MM.1S (cell line): ENCODE results near the gene RAI1.

Experiments used
- DNase-seq: peaks from one replicate; pipeline ENCODE4 v3.0.0-alpha.2; 2015
- H2AFZ ChIP-seq: fragments of 300-600 bp; sonication (generic); 2 replicates; pipeline ENCODE4 v1.6.0; 2016; ENCODE audit warnings: antibody characterized with exemption, low read length
- H3F3A ChIP-seq: fragments of 300-600 bp; sonication (generic); 2 replicates; pipeline ENCODE4 v1.6.1; 2016; ENCODE audit warnings: mild to moderate bottlenecking, antibody characterized with exemption, low read length, moderate library complexity, mixed read lengths; ENCODE audit not compliant: insufficient read depth
- H3K27ac ChIP-seq: fragments of 300-600 bp; sonication (generic); 2 replicates; pipeline ENCODE4 v1.5.1; 2016; ENCODE audit warnings: mild to moderate bottlenecking, low read length
- H3K27me3 ChIP-seq: fragments of 300-600 bp; sonication (generic); replicated peaks from 2 replicates; pipeline ENCODE4 v1.6.0; 2016; ENCODE audit warnings: low read length; ENCODE audit not compliant: insufficient read depth
- H3K36me3 ChIP-seq: fragments of 300-600 bp; sonication (generic); replicated peaks from 2 replicates; pipeline ENCODE4 v1.6.1; 2016; ENCODE audit warnings: mild to moderate bottlenecking, low read length, mixed read lengths; ENCODE audit not compliant: insufficient read depth
- H3K4me1 ChIP-seq: fragments of 300-600 bp; sonication (generic); 2 replicates; pipeline ENCODE4 v1.6.1; 2016; ENCODE audit warnings: low read length, mixed read lengths
- H3K4me2 ChIP-seq: fragments of 300-600 bp; sonication (generic); 2 replicates; pipeline ENCODE4 v1.6.0; 2016; ENCODE audit warnings: low read depth, low read length
- H3K4me3 ChIP-seq: fragments of 300-600 bp; sonication (generic); 2 replicates; pipeline ENCODE4 v1.5.1; 2016; ENCODE audit warnings: low read length, mixed read lengths
- H3K79me2 ChIP-seq: fragments of 300-600 bp; sonication (generic); 2 replicates; pipeline ENCODE4 v1.6.1; 2016; ENCODE audit warnings: mixed run types, low read length, mixed read lengths
- H3K9ac ChIP-seq: fragments of 300-600 bp; sonication (generic); 2 replicates; pipeline ENCODE4 v1.6.1; 2016; ENCODE audit warnings: low read length, mixed read lengths
- H3K9me2 ChIP-seq: fragments of 300-600 bp; sonication (generic); replicated peaks from 2 replicates; pipeline ENCODE4 v1.6.1; 2016; ENCODE audit warnings: mild to moderate bottlenecking, low read length, mixed read lengths; ENCODE audit not compliant: insufficient read depth
- H3K9me3 ChIP-seq: fragments of 300-600 bp; sonication (generic); replicated peaks from 2 replicates; pipeline ENCODE4 v1.6.1; 2016; ENCODE audit warnings: mild to moderate bottlenecking, low read length, mixed read lengths; ENCODE audit not compliant: insufficient read depth
- H4K20me1 ChIP-seq: fragments of 300-600 bp; sonication (generic); 2 replicates; pipeline ENCODE4 v1.6.1; 2016; ENCODE audit warnings: mild to moderate bottlenecking, low read length, moderate library complexity, mixed read lengths; ENCODE audit not compliant: insufficient read depth
- CTCF ChIP-seq: fragments of 300-600 bp; sonication (generic); IDR thresholded peaks from 2 replicates; pipeline ENCODE4 v1.5.1; 2016; ENCODE audit warnings: antibody characterized with exemption, low read length, mixed read lengths
- EZH2 ChIP-seq: fragments of 300-600 bp; sonication (generic); optimal IDR thresholded peaks from 2 replicates; pipeline ENCODE3; 2017; ENCODE audit warnings: low read depth, mild to moderate bottlenecking, antibody characterized with exemption, low read length, mixed read lengths
- EZH2phosphoT487 ChIP-seq: fragments of 300-600 bp; sonication (generic); IDR thresholded peaks from 2 replicates; pipeline ENCODE4 v1.6.1; 2018; ENCODE audit warnings: antibody characterized with exemption, low read length

The RAI1 gene

GRCh38 chr17:17774009-17774881, 93.0 kb downstream of the RAI1 start:
- no peaks in the 10 kb centered on the region for H4K20me1 ChIP-seq

GRCh38 chr17:17776889-17777288, 95.6 kb downstream of the RAI1 start:
- Histone ChIP-seq H3K4me3 (no peak overlapping the region), H3K27me3 (no peaks in the 10 kb centered on the region), H3K36me3 (no peaks in the 10 kb centered on the region), H3K4me2 (no peak overlapping the region), H3K79me2 (no peaks in the 10 kb centered on the region), H3K9me2 (no peaks in the 10 kb centered on the region), H3K9me3 (no peaks in the 10 kb centered on the region), H3K4me1 (no peaks in the 10 kb centered on the region), H3F3A (no peaks in the 10 kb centered on the region), H2AFZ (no peak overlapping the region), H3K27ac (no peak overlapping the region), H3K9ac (no peak overlapping the region), H4K20me1 (no peaks in the 10 kb centered on the region)
- no peak for DNase-seq
- TF ChIP-seq CTCF, result no peak
- TF ChIP-seq EZH2, result no peak
- no peak for TF ChIP-seq EZH2phosphoT487

More at GRCh38 chr17:17774009-17774881, 93.0 kb downstream of the RAI1 start:
- no peak for TF ChIP-seq EZH2phosphoT487
- no peak for TF ChIP-seq EZH2
- TF ChIP-seq CTCF, result no peak
- Histone ChIP-seq H3K9me2 (no peaks in the 10 kb centered on the region), H3K4me2 (no peak overlapping the region), H3K9ac (no peak overlapping the region), H3K27ac (no peak overlapping the region), H3K9me3 (no peaks in the 10 kb centered on the region), H3K36me3 (no peaks in the 10 kb centered on the region), H3K27me3 (no peaks in the 10 kb centered on the region), H3K79me2 (no peaks in the 10 kb centered on the region), H3K4me3 (no peak overlapping the region), H3F3A (no peaks in the 10 kb centered on the region), H2AFZ (no peak overlapping the region), H3K4me1 (no peaks in the 10 kb centered on the region)
- no peak for DNase-seq

- Histone ChIP-seq H3K4me2 (no peak overlapping the region), H3K9me2 (no peaks in the 10 kb centered on the region), H3F3A (0 out of 2 replicates have a peak, but pooled peaks cover 2% of the 10 kb centered on the region), H3K4me3 (no peak overlapping the region), H3K79me2 (no peaks in the 10 kb centered on the region; the same call in 1 of the 2 replicates), H3K36me3 (no peaks in the 10 kb centered on the region), H3K27me3 (no peaks in the 10 kb centered on the region), H4K20me1 (no peaks in the 10 kb centered on the region), H3K9ac (no peak overlapping the region), H3K4me1 (no peaks in the 10 kb centered on the region), H3K9me3 (no peaks in the 10 kb centered on the region), H3K27ac (no peak overlapping the region), H2AFZ (no peak overlapping the region)
- TF ChIP-seq EZH2phosphoT487 (no peak), EZH2 (no peak), CTCF (no peak)
- DNase-seq, result no peak
Observed at GRCh38 chr17:17778308-17779014, 97.2 kb downstream of the RAI1 start.
